Stimulated activated CD4-positive, alpha-beta T cell treated with anti-CD3 and anti-CD28 coated beads, Interleukin-4, amount 100 ng/mL, for 4 hours (primary cell): ENCODE results near the gene ZPLD1.

Source experiments
- DNase-seq, 2 experiments: peaks; one replicate each; pipeline ENCODE4 v3.0.0-alpha.2; 2020

ZPLD1 gene

DNA sequence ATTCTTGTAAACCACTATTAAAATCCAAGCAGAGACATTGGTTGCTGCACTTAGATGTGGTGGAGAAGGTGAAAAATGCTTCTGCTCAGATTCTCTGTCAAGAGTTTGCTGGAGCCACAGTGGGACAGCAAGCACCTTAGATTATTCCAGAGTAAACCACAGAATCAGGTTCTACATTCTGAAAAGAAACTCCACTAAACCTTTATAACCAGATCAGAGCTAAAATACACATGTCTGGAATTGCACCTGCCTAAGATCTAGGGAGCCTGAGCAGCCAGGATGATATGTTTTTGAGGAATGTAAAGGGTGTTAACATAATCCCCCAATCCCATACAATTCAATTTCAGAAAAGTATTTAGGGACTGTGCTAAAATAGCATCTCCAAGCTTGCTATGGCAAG, at the start of gene ZPLD1:
TSS of gene ZPLD1 (plus strand) at position 301 of the 400 bp plus-strand sequence. CDS start 3,473 bp downstream, outside the sequence.
- DNase-seq: no peak

DNA sequence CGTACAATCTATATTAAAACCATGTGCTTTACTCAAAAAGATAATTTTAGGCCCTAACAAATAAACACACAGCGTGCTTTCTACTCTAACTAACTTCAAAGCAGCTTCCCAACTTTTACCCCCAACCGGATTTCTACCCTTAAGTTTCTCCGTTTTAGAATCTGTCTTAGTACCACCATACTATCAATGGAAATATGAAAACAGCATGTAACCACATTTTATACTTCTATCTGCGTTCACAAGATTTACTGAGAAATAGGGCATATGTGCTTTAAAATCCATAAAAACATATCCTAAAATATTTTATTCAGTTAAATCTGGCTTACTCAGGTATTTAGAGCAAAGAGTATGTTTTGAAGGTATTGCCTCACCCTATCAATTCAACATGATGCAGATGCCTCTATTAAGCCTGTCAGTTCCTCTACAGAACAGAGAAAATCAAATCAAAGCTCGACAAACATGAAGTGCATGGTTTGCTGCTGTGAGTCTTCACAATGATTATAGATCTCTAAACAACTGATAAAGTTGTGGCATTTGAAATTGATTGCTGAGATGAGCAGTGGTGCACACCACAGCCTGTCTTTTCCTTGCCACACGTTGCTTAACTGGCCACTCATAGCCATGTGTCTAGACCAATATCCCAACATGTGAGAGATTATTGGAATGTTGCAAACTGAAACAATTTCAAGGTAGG, 44.5 kb upstream of the ZPLD1 start:
- no peak for DNase-seq

- no peak for DNase-seq
Observed at GRCh38 chr3:102390916-102391315, 43.9 kb upstream of the ZPLD1 start.

DNA sequence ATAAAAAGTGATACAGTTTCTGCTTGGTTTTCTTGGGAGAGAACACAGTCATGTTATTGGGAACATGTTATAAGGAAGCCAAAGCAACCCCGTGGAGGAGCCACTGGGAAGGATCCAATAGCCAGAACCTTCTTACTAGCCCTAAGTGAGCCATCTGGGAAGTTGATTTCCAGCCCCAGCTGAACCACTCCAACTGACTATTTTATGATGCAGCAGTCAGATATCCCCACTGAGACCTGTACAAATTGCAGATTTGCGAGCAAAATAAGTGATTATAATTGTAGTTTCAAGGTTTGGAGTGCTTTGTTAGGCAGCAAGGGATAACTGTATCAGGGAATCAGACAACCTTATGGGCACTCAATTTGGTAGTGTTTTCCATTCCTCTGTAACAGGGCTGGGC, 43.3 kb upstream of the ZPLD1 start:
- DNase-seq: no peak

- DNase-seq: no peak
Observed at GRCh38 chr3:102394517-102394916, 40.3 kb upstream of the ZPLD1 start.

DNA sequence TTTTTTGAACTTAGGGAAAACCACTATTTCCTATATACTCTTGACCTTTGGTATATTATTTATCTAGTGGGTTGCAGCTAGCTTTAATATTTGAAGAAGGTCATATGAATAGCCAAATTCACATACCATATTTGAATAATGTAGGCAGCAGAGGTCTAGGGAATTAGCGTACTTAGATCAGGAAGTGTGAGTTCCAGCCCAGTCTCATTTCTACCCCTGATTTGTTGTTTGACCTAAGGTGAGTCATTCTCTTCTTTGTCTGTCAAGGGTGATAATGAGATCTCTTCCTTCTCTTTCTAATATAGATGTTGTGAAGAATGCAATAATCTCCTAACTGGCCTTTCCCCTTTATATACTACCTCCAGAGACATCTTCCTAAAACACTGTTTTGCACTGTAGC, 36.6 kb upstream of the ZPLD1 start:
- no peak for DNase-seq

DNA sequence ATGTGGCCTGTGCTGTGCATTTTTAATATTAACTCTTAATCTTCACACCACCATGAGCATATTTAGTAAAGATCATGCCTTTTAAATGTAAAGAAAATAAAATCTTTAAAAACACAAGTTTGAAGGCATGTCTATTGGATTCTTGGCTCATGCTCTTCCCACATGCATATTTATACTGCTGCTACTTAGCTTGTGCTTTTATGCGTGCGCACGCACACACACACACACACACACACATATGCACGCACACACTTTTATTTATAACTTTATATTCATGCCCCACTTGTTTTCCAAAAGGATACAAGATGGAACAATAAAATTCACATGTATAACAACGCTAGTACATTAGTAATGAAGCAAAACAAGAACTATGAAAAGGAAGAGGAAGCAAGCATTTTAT, 36.1 kb upstream of the ZPLD1 start:
- no peak for DNase-seq

- DNase-seq: no peak
Observed at GRCh38 chr3:102400142-102400541, 34.7 kb upstream of the ZPLD1 start.

DNA sequence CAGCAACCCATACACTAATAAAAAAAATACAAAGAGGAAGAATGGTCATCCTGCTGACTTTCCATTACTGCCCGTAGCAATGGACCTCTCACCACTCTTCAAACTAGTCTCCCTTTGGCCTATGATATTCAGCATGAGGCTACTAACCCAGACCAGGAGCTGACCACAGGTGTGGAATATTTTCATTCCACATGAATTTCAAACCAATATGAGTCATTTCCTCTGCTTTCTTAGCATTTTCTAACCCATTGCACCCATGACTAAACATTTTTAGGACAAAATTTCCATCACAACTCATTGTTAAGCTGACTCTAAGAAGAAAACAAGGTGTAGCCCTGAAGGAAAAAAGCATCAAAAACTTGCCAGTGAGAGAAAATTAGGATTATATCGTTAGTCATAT, 34.0 kb upstream of the ZPLD1 start:
- DNase-seq: no peak

DNA sequence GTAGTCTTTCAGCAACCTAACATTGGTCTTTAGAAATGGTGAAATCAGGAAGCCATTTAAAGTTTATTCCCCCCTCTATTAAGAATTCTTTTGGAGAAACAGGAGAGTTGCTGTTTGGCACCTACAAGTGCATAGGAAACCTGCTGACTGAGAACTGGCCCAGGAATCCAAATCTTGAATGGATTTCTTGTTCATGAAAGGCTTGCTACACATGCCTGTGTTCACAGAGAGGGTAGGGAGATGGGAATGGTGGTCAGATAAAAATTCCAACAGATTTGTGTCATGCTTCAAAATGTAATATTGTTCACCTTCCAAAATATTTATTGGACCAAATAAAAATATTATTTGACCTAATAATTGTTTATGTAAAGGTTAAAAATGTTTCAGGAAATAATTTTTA, 24.2 kb upstream of the ZPLD1 start:
- no peak for DNase-seq

DNA sequence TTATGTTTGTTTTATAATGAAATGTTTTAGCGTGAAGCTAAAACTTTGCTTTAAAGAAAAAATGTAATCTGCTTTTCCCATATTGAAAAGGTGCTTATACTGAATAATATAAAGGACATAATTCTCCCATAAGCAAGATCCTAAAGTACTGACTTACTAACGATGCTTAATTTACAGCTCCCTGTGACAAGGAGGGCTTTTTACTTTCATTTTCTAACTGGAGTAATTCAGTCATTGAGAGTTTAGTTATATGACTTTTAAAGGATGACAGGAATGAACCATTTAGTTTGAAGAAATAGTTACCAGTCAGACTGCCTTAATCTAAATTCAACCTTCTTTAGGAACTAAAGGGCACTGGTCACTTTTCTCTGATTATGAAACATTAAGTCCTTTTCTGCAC, 19.3 kb upstream of the ZPLD1 start:
- no peak for DNase-seq

DNA sequence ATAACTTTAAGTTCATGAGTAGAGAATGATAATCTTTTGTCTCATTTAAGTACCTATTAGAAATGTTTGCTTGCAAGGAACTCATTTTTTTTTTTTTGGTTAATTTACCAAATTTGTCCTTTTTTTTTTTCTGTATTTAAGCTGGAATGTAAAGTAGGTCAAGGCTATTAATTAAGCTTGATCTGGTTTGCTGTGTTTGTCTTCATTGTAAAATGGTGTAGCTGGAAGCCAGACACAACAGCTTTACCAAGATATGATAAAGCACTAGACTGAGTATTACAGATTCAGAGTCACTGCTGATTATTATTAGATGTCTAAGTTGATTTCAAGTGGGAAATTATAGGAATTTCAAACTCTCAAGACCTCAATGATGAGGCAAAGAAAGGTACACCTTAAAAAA, 15.0 kb upstream of the ZPLD1 start:
- no peak for DNase-seq

DNA sequence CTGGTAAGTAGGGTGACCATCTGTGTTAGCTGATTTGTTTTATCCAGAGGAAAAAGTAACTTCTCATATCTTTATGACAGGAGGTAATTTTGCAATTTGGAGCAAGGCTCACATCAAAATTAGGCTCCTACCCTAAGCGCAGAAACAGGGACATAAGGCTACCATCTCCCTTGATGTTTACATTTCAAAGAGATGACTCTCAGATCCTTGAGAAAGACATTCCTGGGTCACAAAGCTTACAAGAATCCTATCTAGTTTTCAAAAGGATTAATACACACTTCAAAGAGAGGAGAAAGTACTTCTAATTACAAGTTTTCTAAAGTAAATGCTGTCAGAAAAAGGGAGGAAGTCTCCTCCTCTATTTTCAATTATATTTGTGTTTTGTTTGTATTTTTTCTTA, 7.0 kb downstream of the ZPLD1 start:
- DNase-seq: no peak

GRCh38 chr3:102443021-102443420, 8.2 kb downstream of the ZPLD1 start:
- DNase-seq: no peak

DNA sequence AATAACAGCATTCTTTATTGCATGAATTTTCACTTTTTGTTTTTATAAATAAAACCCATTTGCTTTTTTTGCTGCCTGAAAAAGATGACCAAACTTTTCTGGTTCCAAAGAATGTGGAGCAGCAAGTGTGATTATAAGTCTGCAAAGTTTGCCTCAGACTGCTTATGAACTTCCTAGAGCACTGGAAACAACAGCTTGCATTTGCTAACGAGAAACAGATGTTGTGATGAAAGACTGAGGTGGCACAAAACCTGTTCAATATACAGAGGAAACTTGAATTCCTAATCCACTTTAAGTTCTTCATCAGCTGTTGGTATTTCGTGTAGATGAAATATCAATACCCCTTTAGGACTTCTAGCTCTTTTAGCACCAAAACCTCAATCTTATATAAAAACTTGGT, 9.3 kb downstream of the ZPLD1 start:
- DNase-seq: no peak

GRCh38 chr3:102447272-102447671, 12.5 kb downstream of the ZPLD1 start:
- no peak for DNase-seq

DNA sequence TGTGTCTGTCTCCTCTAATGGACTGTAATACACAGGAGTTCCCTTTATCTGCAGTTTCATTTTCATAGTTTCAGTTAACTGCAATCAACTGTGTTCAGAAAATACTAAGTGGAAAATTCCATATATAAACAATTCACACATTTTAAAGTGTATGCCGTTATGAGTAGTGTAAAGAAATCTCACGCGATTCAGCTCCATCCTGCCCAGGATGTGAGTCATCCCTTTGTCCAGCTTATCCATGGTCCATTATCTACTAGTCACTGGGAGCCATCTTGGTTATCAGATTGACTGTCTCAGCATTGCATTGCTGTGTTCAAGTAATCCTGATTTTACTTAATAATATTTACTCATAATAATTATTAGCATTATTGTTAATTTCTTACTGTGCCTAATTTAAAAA, 14.5 kb downstream of the ZPLD1 start:
- DNase-seq: no peak

DNA sequence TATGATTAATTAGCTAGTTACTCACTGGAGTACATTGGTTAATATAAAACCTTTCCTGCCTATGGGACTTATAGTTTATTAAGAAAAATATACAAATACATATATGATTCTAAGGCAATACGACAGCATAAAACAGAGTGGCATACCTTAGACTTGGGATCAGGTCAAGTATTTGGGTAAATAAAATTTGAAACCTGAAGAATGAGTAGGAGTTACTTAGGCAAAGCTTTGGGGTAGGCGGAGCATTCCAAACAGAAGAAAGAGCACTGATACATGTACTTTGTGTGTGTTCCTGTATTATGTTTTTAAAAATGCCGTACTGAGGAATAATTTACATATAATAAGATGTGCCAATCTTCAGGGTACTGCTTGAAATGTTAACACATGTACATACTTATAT, 15.1 kb downstream of the ZPLD1 start:
- no peak for DNase-seq

DNA sequence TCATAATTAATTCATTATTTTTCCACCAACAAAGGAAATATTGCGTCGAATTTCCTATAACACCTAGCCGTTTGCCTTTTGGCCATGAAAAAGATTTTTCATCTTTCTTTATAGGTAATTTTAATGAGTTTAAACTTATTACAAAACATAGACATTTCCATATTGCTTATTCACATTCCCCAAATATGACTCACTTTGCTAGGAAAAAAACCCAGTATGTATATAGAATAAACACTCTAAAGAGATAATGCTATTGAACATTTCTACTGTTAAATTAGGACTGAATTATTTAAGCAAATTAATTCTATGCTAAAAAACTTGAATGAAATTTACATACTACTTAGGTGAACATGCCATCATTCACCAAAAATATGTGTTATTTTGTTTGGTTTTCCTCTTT, 16.2 kb downstream of the ZPLD1 start:
- no peak for DNase-seq

- DNase-seq: no peak
Observed at GRCh38 chr3:102451543-102451942, 16.7 kb downstream of the ZPLD1 start.

- no peak for DNase-seq
Observed at GRCh38 chr3:102454181-102454580, 19.4 kb downstream of the ZPLD1 start.

DNA sequence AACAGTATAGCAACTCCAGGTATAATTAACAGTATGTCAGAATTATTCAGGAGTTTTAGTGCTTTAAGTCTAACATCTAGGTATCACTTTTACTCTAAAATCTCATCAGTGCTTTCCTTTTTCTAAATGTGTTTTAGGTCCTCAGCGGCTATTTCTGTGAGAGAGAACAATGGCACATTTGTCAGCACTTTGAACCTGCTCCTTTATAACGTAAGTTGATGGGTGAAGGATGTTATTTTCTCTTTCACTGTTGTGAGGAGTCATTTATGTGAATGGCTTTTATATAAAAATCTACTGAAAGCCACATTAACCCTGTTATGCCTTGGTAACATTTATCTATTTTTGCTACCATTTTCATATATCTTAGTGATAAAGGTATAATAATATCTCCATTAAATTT, 22.8 kb downstream of the ZPLD1 start:
- no peak for DNase-seq

GRCh38 chr3:102460579-102460978, 25.8 kb downstream of the ZPLD1 start:
- no peak for DNase-seq

GRCh38 chr3:102464261-102464660, 29.4 kb downstream of the ZPLD1 start:
- DNase-seq: no peak

GRCh38 chr3:102466001-102466400, 31.2 kb downstream of the ZPLD1 start:
- no peak for DNase-seq

DNA sequence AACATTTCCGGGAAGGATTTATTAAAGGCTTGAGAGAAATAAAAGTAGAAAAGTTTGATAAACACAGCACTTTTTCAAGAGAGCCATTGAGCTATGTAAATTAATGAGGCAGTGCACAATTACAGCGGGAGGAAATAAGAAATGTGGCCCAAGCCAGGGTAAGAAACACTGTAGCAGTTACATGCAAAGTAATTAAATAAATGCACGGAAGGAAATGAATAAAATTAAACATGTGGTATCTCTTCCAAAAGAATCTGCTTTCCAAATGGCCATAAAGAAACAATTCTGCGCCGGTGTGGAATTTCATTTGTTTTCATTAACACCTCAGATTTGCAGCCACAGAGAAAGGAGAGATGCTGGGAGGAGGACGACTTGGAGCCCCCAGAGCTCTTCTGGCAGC, 35.3 kb downstream of the ZPLD1 start:
- no peak for DNase-seq
